Hepatocyte (in vitro differentiated cells): ENCODE results near the gene RASL10B.

Experiments used
- CTCF ChIP-seq: fragments of 200-600 bp; sonication (generic); IDR thresholded peaks from 2 replicates; pipeline ENCODE4 v1.5.1; 2016; ENCODE audit warnings: antibody characterized with exemption, mild to moderate bottlenecking; ENCODE audit not compliant: poor library complexity
- EZH2 ChIP-seq: fragments of 200-600 bp; sonication (generic); IDR thresholded peaks from 2 replicates; pipeline ENCODE4 v1.6.1; 2016; ENCODE audit warnings: antibody characterized with exemption, mild to moderate bottlenecking, borderline replicate concordance

- TF ChIP-seq EZH2, result no peak
- TF ChIP-seq CTCF, result no peak
Observed at GRCh38 chr17:35775583-35775982, 44.1 kb downstream of the RASL10B start.
